Epidermal melanocyte (primary cell): ENCODE results near the gene BRINP3.
"Not testable (repeated sequence)": the region's sequence is repeated elsewhere in the genome, so short reads cannot be mapped to it uniquely, and the experiment has no call there.

Source experiments
- DNase-seq: peaks from one replicate; pipeline ENCODE4 v3.0.0; 2011; ENCODE audit warnings: low spot score; ENCODE audit not compliant: insufficient read length

BRINP3 gene

DNA sequence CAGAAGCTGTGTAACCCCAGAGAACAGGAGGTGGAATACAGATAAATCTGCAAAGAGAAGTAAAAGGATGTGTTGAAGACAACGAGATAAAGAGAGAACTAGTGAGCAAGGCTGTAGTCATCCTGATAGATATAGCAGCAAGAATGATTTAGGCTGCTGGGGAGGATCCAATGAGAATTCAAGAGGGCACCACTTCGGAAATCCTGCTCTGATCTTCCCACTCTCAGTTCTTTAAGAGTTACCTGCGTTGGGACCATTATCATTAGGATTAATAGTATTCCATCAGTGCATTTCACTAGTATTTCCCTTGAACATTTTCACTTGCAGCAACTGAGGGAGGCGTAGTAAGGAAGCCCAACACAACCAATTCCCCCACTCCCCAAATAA is at the start of gene BRINP3:
TSS of gene BRINP3 (minus strand) at position 103 of the 387 bp plus-strand sequence.
- no peak for DNase-seq

DNA sequence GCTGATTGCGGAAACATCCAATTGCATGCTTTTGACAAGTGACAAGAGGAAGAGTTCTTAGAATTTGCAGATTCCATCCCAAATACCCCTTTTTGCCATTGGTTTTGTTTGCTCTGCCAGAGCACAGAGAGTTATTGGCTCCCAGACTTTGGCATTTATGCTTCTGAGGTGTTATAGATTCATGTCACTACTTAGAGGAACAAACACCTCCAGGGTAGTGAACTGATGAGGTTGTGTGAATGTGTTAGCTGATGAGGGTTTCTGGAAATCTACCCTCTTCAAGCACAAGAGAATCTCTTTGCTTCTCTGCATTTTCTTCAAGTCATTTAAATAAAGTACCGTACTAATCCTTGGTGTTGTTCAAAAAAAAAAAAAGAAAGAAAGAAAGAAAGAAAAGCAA is 33.9 kb upstream of the BRINP3 start:
- DNase-seq: no peak

DNA sequence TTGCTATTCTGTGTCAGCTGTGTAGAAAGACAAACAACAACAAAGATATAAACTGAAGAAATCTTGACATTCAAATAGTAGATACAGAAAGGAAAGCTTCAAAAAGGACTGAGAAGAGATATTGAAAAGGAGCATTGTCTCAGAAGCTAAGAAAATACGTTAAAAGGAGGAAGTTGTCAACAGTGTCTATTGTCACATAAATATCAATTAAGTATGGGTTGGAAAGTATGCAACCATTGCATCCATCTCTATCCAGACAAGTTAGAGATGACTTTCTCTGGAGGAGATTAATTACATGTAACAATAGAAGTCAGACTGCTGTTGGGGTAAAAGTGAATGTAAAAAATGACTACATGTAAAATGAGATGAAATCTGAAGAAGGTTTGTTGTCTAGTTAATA is 29.7 kb upstream of the BRINP3 start:
- DNase-seq: no peak

DNA sequence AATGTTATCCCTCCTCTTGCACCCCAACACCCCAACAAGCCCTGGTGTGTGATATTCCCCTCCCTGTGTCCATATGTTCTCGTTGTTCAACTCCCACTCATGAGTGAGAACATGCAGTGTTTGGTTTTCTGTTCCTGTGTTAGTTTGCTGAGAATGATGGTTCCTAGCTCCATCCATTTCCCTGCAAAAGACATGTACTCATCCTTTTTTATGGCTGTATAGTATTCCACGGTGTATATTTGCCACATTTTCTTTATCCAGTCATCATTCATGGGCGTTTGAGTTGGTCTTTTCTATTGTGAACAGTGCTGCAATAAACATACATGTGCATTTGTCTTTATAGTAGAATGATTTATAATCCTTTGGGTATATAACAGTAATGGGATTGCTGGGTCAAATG is 26.9 kb upstream of the BRINP3 start:
- DNase-seq: not testable (repeated sequence)

DNA sequence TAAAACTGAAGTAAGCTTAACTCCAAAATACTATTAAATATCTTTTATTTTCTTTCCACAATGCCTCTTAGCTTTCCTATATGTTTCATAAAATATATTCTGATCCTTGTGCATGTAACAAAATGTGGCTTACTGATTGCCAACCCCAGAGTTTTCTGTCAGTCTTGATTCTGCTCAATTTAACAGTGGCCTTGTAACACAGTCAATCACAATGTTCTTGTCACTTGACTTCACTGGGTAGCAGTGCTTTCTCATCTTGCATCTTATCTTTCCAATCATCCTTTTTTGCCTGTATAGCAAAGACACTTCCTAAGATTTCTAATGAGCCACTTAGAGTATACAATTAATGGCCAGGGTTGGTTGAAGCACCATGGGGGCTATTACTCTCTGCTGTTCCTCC is 19.9 kb upstream of the BRINP3 start:
- no peak for DNase-seq

DNA sequence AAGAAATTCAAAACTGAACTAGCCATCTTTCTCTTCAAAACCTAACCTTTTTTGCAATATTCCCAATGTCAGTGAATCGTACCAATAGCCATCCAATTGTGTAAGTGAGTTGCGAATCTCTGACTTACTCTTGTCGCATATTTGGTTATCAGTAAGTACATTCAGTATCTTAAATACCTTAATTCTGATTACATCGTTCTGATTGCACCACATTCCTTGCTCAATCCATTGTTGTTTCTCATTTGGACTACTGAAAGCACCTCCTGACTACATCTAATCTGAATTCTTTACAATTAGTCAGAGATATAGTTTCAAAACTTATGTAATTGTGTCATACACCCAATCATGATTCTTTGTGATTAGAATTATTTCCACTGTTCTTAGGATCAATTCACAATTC is 16.8 kb upstream of the BRINP3 start:
- DNase-seq: no peak

DNA sequence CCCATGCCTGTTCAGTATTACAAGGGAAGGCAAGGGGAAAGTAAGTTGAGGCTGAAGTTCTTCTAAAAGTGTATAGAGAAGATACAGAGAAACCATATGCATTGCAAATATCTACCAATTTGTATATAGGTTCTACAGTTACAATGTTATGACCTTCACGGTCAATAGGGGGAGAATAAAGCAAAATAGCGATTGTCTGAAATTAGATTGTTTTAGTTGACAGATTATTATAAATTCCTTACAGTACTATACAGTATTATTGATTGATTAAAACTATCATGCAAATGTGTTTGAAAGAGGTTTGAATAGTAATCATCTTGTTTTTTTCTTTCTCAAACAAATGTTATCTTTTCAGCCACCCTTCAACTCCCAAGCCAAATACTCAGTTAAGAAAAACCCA is 13.7 kb upstream of the BRINP3 start:
- no peak for DNase-seq

DNA sequence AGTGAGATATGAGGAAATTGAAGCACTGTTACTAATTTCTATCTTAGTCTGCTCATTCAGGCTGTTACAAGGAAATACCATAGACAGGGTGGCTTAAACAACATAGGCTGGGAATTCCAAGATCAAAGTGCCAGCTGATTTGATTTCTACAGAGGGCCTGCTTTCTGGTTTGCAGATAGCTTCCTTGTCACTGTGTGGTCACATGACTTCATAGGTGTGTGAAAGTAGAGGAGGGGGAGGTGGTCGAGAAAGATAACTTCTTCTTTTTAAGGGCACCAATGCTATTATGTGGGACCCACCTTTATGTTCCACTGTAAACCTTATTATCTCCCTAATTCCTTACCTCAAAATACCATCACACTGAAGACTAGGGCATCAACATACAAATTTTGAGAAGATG is 6.4 kb upstream of the BRINP3 start:
- no peak for DNase-seq

DNA sequence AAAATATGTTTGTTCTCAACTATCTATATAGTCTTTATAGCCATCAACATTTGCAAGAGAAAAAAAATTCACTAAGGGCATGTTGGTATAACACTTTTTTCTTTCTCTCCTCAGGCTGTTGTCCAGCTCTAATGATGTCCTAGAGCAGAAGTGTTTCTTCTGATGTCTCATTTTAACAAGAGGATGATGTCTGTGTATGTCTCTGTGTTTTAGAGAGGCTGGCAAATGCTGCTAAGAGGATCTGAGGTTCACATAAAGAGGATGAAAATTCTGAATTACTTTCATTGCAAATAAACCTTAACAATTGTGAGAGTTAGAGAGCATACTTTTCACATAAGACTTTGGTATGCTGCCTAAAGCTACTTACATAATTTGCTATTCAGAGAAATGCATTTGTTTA is 2.6 kb upstream of the BRINP3 start:
- no peak for DNase-seq

DNA sequence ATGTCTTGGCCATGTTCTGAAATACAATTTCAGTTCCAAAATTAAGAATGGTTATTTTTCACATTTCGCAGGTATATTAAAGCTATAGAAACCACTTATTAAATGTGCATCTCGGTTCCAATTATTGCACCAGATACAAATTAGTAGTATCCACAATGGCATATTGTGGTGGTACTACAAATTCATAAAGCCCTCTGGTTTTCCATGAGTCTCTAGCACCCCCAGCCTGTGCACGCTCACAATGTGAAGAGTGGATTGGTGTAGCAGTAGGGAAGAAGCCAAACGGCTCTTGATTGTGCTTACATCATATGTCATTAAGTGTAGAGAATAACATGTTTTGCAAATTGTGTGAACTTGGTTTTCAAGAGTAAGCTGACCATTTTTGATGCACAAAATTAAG is 1.9 kb upstream of the BRINP3 start:
- no peak for DNase-seq

DNA sequence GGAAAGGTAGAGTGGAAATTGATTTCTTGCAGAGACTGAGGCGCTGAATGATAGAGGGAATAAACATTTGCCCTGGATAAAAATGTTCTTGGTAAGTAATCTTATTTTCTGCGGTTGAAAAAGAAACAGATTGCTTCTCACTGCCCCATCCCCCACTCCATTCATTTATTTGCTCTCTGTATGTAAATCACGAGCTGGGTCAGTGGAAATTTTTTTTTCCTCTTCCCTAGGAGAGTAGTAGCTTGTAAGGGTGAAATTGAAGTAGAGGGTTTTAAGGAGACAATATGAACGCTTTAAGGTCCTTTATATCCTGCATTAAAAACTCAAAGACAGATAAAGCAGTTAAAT is 1.4 kb upstream of the BRINP3 start:
- no peak for DNase-seq

DNA sequence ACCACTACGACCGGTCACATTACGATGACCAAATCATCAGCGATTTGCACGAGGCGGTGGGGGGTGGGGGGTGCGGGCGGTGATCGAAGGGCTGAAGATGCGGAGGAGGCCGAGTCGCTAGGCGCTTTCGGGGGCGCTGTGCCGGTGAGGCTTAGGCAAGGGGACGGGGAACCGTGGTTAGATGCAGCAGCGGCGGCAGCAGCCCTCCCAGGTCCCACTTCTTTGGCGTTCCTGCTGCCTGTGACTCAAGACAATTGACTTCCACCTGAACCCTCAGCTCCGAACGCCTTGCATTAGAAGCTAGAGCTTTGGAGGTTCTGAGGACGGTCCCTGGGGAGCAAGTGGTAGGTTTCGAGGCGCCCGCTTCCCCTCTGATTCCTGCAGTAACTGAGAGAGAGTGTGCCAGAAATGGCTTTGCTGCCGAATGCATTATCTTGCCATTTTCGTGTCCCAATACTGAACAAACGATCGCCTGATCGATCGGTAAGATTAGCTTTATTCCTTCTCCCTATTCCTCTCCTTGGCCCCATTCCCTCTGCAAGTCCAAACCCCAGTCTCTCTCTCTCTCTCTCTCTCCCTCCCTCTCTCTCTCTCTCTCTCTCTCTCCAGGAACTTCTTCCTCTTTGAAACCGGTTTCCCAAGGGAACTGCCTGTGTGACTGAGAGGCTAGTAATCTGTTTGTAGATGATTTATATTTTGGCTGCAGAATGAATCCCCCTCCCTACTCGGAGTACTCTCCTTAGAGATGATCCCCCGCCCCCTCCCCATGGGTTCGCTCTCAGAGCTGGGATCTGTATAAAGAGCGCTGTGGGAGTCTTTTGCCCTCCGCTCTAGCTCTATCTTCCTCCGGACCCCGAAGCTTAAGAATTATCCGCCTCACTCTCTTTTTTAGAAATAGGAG is 735 bp upstream of the BRINP3 start:
- no peak for DNase-seq

DNA sequence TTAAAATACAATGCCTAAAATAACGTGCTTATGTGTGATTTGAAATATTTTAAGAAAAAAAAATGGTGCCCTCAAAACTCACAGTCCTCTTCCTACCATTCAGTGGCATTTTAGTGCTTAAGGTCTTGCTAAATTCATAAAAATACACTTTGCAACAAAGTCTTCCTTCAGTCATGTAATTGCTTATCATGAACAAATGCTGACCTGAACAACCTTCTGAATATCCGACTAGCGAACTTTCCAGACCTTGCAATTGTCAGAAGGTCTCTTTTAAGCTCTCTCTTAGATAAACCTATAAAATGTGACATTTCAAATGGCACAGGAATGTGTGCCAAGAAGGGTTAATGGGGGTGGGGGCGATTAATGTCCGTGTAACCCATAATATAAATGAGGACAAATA is 858 bp downstream of the BRINP3 start:
- DNase-seq: no peak

DNA sequence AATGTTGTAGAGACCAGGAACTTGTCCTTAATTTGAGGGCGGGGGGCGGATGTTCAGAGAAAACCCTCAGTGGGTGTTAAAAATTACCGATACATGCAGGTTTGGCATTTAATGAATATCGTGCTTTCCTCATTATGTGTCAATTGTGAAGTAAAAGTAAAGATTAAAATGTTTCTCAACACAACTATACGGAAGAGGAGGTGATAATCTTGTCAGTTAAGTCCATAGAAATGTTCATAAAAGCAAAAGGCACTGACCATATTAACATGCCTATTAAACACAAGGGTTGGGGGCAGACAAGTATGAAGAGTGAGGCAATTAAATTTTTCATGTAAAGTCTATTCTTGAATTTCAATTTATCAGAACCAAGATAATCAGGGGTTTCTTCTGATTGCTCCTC is 1.3 kb downstream of the BRINP3 start:
- DNase-seq: no peak

DNA sequence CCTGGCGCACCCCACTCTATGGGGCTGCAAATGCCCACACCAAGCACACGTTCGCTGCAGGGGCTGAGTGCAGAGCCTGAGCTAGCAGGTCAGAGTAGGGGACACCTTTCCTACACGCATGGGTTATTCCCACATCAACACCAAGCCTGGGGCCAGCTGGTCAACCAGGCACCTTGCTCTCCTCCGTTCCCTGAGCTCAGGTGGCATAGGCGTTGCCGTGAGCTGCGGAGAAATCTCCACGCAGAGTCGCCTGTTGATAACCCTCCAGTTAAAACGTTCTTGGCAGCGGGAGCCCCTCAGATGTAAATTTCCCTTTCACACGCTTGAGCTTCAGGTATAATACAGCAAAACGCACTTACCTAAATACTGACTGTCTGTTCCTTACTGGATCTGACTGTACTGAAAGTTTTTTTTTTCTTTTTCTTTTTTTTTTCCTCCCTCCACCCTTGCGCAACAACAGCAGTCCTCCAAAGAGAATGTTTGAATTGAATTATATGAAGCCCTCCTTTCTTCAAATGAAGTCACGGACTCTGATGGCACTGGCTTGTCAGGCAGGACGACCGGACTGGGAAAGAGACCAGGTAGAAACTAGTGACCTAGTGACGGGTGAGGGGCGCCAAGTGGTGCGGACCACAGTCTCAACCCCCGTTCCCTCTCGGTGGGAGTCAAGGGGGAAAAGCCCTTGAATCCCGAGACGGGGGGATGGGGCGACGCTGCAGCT is 2.1 kb downstream of the BRINP3 start:
- no peak for DNase-seq

DNA sequence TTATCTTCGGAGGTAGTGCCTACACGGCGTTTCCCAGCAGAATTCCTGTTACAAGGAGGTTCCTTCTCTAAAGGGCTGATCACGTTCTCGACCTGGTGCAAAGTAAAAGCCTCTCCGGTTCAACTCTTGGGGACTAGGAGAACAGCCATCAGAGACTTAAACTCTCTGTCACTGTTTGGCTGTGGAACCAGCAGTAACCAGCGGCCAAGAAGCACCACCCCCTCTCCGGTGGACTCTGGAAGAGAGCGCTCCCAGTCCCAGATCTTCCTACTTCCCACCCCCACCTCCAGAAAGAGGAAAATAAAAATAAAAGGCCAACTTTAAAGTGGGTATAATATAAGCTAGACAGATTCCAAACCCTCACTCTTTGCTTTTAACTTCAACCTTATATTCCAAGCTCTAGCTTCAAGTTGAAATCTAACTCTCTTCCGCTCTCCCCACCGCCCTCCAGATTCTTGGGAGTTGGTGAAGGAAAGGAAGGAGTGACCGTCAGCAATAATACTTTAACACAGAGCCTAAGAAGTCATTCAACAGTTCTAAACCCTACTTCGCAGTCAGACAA is 2.9 kb downstream of the BRINP3 start:
- no peak for DNase-seq

DNA sequence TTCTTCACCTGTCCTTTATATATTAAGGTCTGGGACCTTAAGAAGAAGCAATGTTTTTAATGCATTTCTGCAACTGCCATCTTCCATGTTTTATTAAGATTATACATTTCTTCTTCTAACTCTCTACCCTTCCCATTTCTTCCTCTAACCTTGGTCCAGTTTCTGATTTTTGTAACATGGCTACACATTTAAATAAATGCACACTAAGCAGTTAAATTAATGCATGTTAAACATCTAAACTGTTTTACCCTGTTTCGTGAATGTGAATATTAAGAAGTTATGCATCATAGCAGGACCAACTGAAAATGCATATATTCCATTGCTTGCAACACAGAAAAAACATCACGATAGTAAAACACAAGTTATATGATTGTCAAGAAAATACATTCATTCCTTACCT is 3.7 kb downstream of the BRINP3 start:
- DNase-seq: no peak

DNA sequence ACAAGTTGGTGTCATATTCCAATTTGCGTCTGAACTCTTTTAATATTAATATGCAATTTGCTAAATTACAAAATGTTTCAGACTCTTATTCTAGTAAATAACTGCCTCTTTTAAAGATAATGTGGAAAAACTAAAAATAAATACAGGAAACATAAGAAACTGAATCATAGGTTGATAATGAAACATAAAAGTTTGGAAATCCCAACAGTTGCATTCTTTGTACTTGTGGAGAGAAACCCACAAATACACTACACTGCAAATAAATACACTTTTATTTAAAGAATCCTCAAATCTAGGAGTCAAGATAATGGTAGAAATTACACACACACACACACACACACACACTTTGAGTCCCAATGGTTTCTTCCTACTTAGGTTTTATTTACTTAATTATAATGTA is 5.2 kb downstream of the BRINP3 start:
- DNase-seq: no peak

DNA sequence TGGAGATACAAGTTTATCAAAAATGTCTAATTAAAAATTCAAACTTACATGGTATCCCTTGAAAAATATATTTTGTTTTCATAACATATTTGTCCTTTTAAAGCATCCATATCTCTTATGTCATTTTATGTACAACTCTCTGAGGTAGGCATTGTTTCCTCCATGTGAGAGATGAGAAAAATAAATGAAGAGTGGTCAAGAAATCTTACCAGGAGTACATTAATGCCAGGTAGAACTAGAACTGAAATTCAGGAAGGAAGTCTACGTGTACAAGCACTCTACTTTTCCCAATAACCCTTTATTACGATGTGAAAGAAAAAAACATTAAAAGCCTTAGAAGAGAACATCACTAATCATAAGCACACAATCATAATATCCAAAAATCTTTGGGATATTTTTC is 5.6 kb downstream of the BRINP3 start:
- DNase-seq: no peak

DNA sequence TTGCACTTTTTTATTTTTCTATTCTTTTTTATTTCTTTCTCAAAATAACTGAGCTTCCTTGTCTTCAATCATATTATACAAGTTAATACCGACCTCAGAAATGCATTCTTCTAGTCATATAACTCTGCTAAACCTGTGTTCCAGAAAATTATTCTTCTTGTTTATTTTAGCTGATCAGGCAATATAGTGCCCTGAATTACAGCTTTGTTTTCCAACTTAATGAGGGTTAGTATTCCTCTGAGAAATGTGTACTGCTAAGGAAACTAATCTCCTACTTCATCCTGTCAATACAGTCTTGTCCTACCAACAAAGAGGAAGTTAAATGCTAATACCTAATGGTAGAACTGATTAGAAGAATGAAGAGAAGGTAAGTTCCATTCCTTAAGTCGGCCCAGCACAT is 13.0 kb downstream of the BRINP3 start:
- no peak for DNase-seq

DNA sequence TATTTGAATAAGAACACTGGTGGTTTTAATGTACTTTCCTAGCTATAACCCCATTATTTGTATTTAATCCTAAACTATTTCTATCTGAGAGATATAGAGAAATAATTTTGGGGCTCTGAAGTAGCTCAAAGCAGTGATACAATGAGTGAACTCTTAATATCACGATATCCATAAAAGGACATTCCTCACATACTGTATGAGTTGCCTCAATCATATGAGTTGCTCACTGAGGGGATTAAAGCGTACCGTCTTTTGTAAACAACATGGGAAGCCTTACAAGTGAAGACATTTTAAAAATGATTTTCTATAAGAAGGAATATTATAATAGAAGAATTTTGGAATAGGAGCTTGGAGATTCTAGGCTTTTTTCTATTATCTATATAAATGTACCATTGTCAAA is 21.5 kb downstream of the BRINP3 start:
- DNase-seq: no peak

DNA sequence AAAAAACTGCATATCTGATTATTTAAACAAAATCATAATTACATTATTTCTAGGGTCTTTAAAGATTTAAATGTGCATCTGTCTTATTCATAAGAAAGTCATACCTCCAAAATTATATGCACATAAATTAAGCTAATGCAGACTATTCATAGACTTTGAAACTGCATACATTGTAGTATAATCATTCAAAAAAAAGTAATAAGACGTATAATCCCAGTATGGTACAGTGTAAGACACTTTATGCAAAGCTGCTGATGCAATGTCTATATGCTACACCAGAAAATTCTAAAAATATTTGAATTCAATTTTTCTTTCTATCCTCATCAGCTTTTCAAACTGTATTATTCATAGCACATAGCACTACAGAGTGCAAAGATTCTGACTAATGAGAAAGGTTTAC is 22.0 kb downstream of the BRINP3 start:
- DNase-seq: no peak

DNA sequence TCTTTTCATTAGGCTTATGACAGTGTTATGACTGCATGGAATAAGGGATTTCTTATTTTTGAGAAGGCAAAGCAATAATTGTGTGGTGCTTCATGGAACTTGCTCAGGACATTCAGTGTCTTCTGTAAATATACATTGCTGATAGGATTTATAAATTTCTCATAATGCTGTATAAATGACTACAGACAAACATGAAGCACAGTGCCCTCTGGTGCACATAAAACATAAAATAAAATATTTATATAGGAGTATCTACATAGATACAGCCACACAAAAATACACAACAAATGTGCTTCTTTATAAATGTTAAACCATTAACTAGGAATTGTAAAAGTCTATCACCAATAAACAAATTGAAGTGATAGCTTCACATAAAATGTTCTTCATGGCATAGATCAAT is 24.1 kb downstream of the BRINP3 start:
- no peak for DNase-seq
